ENCODE results near the gene DQX1.

DNA sequence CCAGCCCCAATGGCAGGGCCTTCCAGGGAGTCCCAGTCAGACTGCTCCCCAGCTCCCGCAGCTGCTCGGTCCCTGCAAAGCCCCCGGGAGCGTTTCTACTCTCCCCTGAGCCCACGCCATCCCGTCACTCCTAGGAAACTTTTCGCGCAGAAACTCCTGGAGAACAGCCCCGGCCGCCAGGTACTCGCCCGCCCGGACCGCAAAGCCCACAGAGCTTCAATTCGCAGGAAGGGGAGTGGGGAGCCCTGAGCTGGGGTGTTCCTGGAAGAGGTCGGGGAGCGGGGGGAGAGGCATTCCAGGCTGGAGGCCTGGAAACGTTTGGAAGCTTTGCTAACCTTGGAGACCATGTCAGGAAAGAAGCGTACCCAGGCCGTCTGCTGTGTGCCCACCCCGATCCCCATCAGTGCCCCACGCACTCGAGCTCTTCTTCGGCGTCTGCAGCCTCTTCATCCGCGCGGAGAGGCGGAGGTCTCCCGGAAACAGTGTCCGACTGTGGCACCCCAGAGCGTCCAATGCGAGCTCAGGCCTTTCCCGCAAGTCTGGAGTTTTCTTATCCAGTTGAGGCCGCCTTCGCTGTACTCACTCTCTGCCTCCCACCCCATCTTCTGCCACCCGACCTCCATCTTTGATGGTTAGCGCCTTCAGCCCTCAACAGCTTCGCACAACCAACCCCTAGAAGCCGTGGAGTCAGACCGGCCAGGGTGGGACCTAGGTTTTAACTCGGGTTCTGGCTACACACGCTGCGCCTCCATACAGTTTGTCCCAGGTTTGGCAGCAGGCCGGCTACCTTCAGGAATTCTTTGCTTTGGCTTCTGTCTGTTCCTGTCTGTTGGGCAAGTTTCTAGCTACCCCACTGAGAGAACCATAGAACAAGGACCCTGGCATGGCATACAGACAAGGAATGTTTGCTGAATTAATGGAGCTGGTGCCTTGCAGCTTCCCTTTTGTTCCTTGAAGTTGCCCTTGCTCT is 22.2 kb downstream of the DQX1 start:
- no peak for TF ChIP-seq CTCF (conservative IDR thresholded peaks at IDR 0.05 in 1 of 2, IDR thresholded peaks at IDR 0.05 in 1 of 2; ENCODE audit: extremely low read depth in 1 of 2, insufficient read depth in 1 of 2, low read depth in 1 of 2, low read length in 2 of 2)
- no peak for TF ChIP-seq EZH2 (IDR thresholded peaks at IDR 0.05; ENCODE audit: borderline replicate concordance, low read length)

All from mammary epithelial cell (primary cell).